Stimulated activated CD4-positive, alpha-beta T cell treated with anti-CD3 and anti-CD28 coated beads, TNF-alpha, amount 100 ng/mL, for 1 hour (primary cell): ENCODE data around the gene THSD7B.
"Not testable (repeated sequence)": the region's sequence is repeated elsewhere in the genome, so short reads cannot be mapped to it uniquely, and the experiment has no call there.

Experiments
- DNase-seq, 3 donors: peaks; one replicate each; pipeline ENCODE4 v3.0.0-alpha.2; 2020; ENCODE audit warnings: low read depth in 3 of 3, low spot score in 1 of 3

The THSD7B gene

GRCh38 chr2:136927156-136927555 lies 161.8 kb downstream of the THSD7B start:
- no peak for DNase-seq

- no peak for DNase-seq
Observed at GRCh38 chr2:136929531-136929930, 164.2 kb downstream of the THSD7B start.

DNA sequence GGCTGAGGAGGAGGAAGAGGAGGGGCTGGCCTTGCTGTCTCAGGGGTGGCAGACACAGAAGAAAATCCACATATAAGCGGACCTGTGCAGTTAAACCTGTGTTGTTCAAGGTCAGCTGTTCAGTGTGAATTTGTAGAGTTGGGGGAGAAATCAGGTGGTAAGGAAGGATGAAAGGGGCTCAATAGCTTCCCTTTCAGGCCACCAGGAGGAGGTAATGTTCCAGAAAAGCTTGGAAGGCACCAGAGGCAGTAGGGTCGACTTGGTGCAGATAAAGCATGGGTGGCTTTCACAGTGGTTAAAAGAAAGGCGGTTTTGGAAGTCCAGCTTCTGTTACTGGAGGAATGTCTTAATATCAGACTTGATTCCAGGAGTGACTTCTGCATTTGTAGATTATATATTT lies 167.4 kb downstream of the THSD7B start:
- no peak for DNase-seq

DNA sequence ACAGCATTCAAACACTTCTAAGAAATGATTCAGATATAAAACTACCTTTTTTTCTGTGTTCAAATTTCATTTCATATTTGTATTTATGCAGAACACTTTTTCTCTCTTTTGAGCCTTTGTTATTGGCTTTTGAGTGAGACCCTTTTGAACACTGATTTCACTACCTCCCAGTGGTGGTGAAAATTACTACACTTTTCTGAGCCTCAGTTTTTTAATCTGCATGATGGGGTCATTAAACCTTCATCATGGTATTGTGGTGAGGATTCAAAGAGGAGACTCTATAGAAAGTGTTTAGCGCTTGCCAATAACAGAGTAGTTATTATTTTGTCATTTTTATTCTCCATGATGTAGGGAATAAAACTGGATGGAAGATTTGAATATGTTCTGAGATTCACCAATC lies 169.8 kb downstream of the THSD7B start:
- no peak for DNase-seq

- DNase-seq, result no peak
Observed at GRCh38 chr2:136956050-136956449, 190.7 kb downstream of the THSD7B start.

DNA sequence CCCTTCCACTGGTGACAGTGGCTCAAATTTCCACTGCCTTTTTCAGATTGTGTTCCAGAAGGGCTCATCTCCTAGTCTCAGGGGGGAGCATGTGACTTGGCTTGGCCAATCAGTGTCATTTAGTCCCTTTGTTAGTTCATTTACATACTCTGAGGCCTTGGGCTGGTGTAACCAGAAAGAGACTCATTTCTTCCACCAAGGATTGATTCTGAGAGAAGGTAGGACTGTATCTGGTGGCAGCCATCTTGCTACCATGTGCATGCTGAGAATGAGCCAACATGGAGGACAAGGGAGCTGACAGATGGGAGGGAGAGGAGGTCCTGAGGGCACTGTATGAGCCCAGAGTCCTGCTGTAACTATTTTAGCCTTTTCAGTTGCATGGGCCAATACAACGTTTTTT lies 191.7 kb downstream of the THSD7B start:
- DNase-seq, result no peak

- no peak for DNase-seq
Observed at GRCh38 chr2:136962105-136962725, 196.9 kb downstream of the THSD7B start.

GRCh38 chr2:136966485-136966884 lies 201.1 kb downstream of the THSD7B start:
- DNase-seq, result no peak

- no peak for DNase-seq
Observed at GRCh38 chr2:136980303-136980702, 215.0 kb downstream of the THSD7B start.

DNA sequence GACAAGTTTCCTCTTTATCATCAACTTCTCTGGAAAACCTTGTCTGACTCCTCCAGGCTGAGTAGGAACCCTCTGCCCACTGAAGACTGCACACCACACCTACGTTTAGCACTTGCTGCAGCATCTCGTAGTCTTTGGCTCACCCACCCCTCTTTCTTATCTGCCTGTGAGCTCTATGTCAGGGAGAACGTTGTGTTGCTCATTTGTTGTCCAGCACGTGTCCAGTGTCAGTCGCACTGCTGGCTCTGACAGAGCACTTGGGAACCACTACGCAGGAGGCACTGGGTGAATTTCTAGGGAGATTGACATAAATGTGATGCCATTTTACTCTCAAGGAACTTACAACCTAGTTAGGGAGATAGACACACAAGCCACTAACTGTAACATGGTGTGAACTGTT lies 216.3 kb downstream of the THSD7B start:
- DNase-seq, result not testable (repeated sequence)

DNA sequence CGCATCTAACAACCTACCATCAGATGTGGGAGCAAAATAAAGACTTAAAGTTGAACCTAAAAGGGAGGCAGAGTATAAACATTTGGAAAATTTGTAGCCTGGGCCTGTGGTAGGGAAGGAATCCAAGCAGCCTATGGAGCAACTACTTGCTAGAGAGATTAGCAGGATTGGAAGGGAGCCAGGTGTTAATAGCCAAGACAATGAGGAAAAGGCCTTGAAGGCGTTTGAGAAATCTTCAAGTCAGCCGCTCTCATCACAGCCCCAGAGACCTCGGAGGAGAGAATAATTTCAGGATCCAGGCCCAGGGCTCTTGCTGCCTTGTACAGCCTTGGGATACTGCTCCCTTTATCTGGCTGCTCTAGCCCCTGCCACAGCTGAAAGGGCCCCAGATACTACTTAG lies 219.7 kb downstream of the THSD7B start:
- no peak for DNase-seq

DNA sequence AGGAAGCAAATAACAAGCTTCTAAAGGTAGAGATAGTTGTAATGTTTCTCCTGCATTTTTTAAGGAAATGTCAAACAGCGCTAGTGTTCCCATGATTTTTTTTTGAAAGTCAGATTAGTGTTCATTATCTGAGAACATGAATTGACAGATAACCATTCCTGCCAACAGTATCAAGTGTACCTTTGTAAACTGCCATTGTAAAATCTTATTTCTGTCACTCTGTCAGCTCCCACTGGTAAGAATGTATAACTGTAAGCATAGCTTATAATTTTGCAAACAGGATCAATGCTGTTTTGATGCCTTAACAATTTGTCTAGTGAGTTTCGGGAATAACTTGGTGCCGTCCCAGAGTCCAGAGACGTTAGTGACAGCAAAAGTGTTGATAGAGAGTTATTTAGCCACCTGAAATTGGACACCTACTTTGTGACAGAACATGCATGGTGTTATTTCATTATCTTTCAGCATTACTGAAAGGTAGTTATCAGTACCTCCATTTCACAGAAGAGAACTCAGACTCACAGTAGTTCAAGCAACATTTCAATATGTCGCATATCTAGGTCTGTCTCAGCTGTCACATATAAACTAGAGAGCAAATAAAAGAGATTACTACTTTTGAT lies 221.4 kb downstream of the THSD7B start:
- DNase-seq, result no peak

GRCh38 chr2:136990316-136990715 lies 225.0 kb downstream of the THSD7B start:
- DNase-seq, result no peak

GRCh38 chr2:136994793-136995192 lies 229.4 kb downstream of the THSD7B start:
- DNase-seq, result no peak

GRCh38 chr2:136997557-136997956 lies 232.2 kb downstream of the THSD7B start:
- DNase-seq, result no peak

DNA sequence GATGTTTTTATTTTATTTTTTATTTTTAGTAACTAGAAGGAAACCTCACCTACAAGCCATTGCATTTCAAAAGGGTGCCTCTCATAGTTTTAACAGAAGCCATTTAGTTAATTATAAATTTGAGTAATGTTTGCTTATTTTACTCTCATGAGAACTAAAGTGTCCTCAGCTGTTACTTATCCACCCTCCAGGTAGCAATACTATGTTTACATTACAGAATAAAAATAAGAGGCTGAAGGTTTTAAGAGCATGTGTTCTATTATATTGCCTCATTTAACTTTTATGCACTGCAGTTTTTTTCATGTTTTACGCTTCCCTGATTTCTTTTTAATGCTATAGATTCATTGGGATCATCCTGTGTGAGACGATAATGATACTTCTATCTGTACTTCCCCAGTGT lies 235.5 kb downstream of the THSD7B start:
- DNase-seq, result no peak

- DNase-seq, result no peak
Observed at GRCh38 chr2:137002896-137003295, 237.6 kb downstream of the THSD7B start.

- DNase-seq, result no peak
Observed at GRCh38 chr2:137005210-137005609, 239.9 kb downstream of the THSD7B start.

DNA sequence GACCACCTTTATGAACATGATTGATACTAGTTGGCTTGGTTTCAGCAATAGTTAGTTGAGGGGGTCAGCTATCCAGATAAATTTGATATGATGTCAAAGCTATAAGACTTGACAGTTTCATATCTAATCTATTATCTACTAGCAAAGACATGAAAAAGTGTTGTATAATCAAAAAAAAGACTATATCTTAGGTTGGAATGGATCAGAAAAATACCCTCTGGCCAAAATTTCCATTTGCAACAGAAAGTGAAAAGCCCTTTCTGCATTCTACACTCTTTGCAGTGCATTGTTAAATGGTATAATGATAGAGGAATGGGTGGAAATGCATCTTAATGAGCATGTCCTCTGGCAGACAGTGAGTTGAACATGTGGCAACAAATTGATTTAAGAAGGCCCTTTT lies 242.6 kb downstream of the THSD7B start:
- DNase-seq, result no peak

DNA sequence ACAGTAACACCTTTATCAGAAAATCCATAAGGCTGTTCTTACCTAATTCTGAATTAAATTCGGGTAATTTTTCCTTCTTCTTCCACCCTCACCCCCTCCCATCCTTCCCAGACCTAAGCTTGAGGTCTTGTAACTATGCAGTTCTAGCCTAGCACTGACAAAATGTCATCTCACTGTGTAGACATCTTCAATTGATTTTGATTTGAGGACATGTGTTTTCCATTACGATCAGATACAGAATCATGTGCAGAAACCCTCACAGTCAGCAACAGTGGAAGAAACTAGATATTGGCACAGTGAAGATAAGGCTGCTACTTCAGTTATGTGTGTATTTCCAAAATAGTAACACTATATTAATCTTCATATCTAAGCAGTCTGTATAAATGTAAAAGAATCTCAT lies 244.6 kb downstream of the THSD7B start:
- no peak for DNase-seq

GRCh38 chr2:137020452-137021196 lies 255.3 kb downstream of the THSD7B start:
- no peak for DNase-seq

- DNase-seq, result no peak
Observed at GRCh38 chr2:137021763-137022162, 256.4 kb downstream of the THSD7B start.

GRCh38 chr2:137023205-137023604 lies 257.9 kb downstream of the THSD7B start:
- no peak for DNase-seq
